Measurements from ENCODE around the gene LIX1L. TPM values are rescaled to one million over a fixed set of nuclear protein-coding genes. Genes with fewer than 3 reads are reported as not detected.

Gene LIX1L
- total and polyA plus RNA-seq, 8 donors, result 28.9 to 45.7 (median 41.9) TPM

GRCh38 chr1:145982010-145982723 lies 24.4 kb upstream of the LIX1L start:
- Histone ChIP-seq H3K9me3 (no peaks in the 10 kb centered on the region), H3K4me3 (no peak overlapping the region), H3K27ac (peak overlapping the region; percentile 54 to 100), H3K4me1 (peaks cover 45 to 100% of the 10 kb centered on the region in 2 donors), H3K27me3 (no peaks in the 10 kb centered on the region), H3K36me3 (no peaks in the 10 kb centered on the region)
- ATAC-seq (no peak), DNase-seq (peak in 1 of 4 donors; percentile 9)
- intact Hi-C loops (cut with DNase I), result no loop called here
- TF ChIP-seq, protein P1, sequence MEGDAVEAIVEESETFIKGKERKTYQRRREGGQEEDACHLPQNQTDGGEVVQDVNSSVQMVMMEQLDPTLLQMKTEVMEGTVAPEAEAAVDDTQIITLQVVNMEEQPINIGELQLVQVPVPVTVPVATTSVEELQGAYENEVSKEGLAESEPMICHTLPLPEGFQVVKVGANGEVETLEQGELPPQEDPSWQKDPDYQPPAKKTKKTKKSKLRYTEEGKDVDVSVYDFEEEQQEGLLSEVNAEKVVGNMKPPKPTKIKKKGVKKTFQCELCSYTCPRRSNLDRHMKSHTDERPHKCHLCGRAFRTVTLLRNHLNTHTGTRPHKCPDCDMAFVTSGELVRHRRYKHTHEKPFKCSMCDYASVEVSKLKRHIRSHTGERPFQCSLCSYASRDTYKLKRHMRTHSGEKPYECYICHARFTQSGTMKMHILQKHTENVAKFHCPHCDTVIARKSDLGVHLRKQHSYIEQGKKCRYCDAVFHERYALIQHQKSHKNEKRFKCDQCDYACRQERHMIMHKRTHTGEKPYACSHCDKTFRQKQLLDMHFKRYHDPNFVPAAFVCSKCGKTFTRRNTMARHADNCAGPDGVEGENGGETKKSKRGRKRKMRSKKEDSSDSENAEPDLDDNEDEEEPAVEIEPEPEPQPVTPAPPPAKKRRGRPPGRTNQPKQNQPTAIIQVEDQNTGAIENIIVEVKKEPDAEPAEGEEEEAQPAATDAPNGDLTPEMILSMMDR (IDR thresholded peaks at IDR 0.05), result no peak

DNA sequence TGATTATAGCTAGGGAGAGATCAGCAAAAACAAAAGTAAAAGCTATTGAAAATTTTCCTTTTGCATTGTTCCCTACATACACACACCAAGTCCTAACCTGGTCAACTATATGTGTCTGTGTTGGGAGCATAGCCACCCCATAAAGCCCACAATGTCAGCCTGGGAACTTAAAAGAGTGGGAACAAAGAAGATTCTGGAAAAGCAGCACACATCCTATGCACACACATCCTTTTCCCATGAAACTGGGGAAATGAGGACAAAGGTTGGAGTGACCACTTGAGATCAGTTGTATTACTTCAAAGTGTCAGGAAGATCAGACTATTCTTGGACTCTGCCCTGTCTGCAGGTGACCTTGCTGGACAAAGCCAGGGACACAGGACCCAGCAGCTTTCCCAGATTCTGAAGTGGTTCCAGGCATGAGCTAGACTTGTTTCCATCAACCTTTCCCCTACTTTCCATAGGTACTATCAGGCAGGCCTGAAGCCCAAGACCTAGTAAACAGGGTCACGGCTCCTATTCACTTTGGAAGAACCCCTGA lies 22.7 kb upstream of the LIX1L start:
- Histone ChIP-seq H3K27ac (peak overlapping the region; percentile 99 to 100), H3K36me3 (no peaks in the 10 kb centered on the region), H3K4me1 (peaks cover 45 to 89% of the 10 kb centered on the region in 2 donors), H3K4me3 (no peak overlapping the region), H3K27me3 (no peaks in the 10 kb centered on the region), H3K9me3 (no peaks in the 10 kb centered on the region)
- DNase-seq (no peak), ATAC-seq (no peak)
- intact Hi-C loops (cut with DNase I), result no loop called here
- TF ChIP-seq, protein P1 (IDR thresholded peaks at IDR 0.05), result no peak

GRCh38 chr1:145979746-145980456 lies 22.1 kb upstream of the LIX1L start:
- ATAC-seq, result peak; percentile 8
- Histone ChIP-seq H3K27me3 (no peaks in the 10 kb centered on the region), H3K4me3 (peak overlapping the region in 1 of 2 donors; percentile 16), H3K9me3 (no peaks in the 10 kb centered on the region), H3K4me1 (peaks cover 39 to 83% of the 10 kb centered on the region in 2 donors), H3K27ac (peak overlapping the region; percentile 99 to 100), H3K36me3 (no peaks in the 10 kb centered on the region)
- DNase-seq, result peak in 1 of 4 donors; percentile 62
- TF ChIP-seq, protein P1 (IDR thresholded peaks at IDR 0.05), result no peak
- intact Hi-C loops (cut with DNase I), result no loop called here

DNA sequence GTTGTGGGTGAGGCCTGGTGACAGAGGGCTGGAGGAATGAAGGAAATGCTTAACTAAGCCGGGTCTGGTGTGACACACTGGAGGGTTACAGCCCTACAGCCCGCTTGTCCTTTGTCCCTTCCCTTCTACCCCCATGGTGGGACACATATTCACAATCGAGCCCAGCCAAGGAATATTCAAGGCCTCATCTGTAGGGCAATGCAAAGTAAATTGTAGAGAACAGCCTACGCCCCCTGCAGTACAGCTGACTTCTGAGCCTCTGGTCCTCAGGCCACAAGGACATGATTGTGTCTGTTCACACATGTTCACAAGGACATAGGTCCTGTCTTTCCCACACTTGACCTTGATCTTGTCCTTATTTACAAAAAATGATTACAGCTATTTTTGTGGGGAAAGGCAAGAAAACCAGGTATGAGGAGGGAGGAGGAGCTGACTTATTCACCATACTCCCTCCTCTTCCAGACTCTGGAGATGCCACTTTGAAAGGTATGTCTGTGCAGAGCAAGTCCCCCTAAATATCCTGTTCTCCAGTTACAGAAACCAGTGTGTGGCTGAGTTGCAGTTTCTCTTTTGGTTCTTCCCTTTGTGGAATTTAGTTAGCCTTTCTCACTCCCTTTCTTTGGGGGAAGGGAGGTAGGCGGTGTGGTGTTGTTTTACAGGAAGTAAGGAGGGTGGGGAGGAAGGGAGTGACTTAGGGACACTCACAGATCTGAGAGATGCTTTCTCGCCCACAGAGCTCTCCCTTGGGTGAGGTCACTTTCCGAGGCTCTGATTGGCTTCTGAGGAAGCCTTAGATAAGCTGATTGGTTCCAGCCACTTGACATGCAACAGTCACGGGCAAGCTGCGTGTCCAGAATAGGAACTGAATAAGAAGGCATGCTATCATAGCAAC lies 21.3 kb upstream of the LIX1L start:
- Histone ChIP-seq H3K36me3 (no peaks in the 10 kb centered on the region), H3K27me3 (no peaks in the 10 kb centered on the region), H3K9me3 (no peaks in the 10 kb centered on the region), H3K4me1 (peaks cover 37 to 75% of the 10 kb centered on the region in 2 donors), H3K27ac (peak overlapping the region; percentile 99 to 100), H3K4me3 (peak overlapping the region in 1 of 2 donors; percentile 22)
- TF ChIP-seq, protein P1 (IDR thresholded peaks at IDR 0.05), result no peak
- intact Hi-C loops (cut with DNase I), result no loop called here
- DNase-seq (peak; percentile 79 to 99 (median 95)), ATAC-seq (peak; percentile 94)

Data from left lung (tissue), 10 donors.